HCT116 (cell line): ENCODE results near the gene ZBTB16. TPM values are rescaled to one million over a fixed set of nuclear protein-coding genes. Genes with fewer than 3 reads are reported as not detected.

Source experiments
- ATAC-seq: fragments of 200-7000 bp; cut with Tn5 transposase; 2 replicates; pipeline ENCODE4 v1.9.1; 2020; ENCODE audit warnings: mild to moderate bottlenecking, moderate library complexity
- BruUV-seq: library from RNA; stranded (reverse); fragments of 400-500 nt; replicated peaks from 2 replicates; lab custom pipeline; 2021; lab: Mats Ljungman, UMichigan
- CTCF ChIA-PET: fragments of 300-600 bp; sonication (Branson Sonifier 250); formaldehyde crosslinking; loops from one replicate; lab custom pipeline; 2021; ENCODE audit warnings: antibody characterized with exemption; lab: Charles Lee
- POLR2A ChIA-PET: fragments of 300-600, 350-600 bp; sonication (Branson Sonifier 250); formaldehyde crosslinking; loops from one replicate; lab custom pipeline; 2021; ENCODE audit warnings: antibody characterized with exemption; lab: Charles Lee
- RAD21 ChIA-PET, 2 experiments: fragments of 300-600 bp; sonication (Branson Sonifier 250); formaldehyde crosslinking; loops; one replicate each; lab custom pipeline; 2023; ENCODE audit warnings: low total read pairs in 2 of 2; ENCODE audit not compliant: uncharacterized antibody in 2 of 2, unreplicated experiment in 2 of 2, low non-redundant PET in 1 of 2; lab: Charles Lee
- DNase-seq: peaks from one replicate; pipeline ENCODE4 v3.0.0-alpha.2; 2010; ENCODE audit warnings: low read depth, low spot score
- H2AFZ ChIP-seq: fragments of 200-600 bp; shearing (Covaris generic), sonication (generic); 2 replicates; pipeline ENCODE4 v1.6.1; 2017; ENCODE audit warnings: low read depth, mixed run types, mixed read lengths, antibody characterized with exemption, low read length; ENCODE audit not compliant: poor library complexity, severe bottlenecking
- H3K27ac ChIP-seq: 2 replicates; pipeline ENCODE4 v1.5.1; 2012; ENCODE audit warnings: low read depth, low read length
- H3K27me3 ChIP-seq: fragments of 200-600 bp; sonication (generic); 2 replicates; pipeline ENCODE4 v1.6.1; 2016; ENCODE audit warnings: mixed run types, low read length, mixed read lengths; ENCODE audit not compliant: insufficient read depth
- H3K36me3 ChIP-seq, 2 experiments: fragments of 200-500 bp in 1 of 2; fragments of 200-600 bp in 1 of 2; sonication (Bioruptor generic) in 1 of 2; sonication (generic) in 1 of 2; 2 replicates each; pipeline versions ENCODE4 v1.5.1 to v1.6.1; 2014 to 2016; ENCODE audit warnings: low read length in 2 of 2, inconsistent platforms in 1 of 2, mixed read lengths in 1 of 2, mixed run types in 1 of 2; ENCODE audit not compliant: insufficient read depth in 2 of 2, control insufficient read depth in 1 of 2
- H3K4me1 ChIP-seq, 2 experiments: fragments of 200-600 bp in 1 of 2; sonication (generic) in 1 of 2; 2 replicates each; pipeline versions ENCODE4 v1.5.1 to v1.6.1; 2012 to 2017; ENCODE audit warnings: low read length in 2 of 2, inconsistent platforms in 1 of 2, mild to moderate bottlenecking in 1 of 2, mixed read lengths in 1 of 2, mixed run types in 1 of 2, moderate library complexity in 1 of 2; ENCODE audit not compliant: insufficient read depth in 2 of 2, control insufficient read depth in 1 of 2
- H3K4me2 ChIP-seq: fragments of 200-600 bp; sonication (generic); 2 replicates; pipeline ENCODE4 v1.6.1; 2017; ENCODE audit warnings: mixed run types, low read length, mixed read lengths
- H3K4me3 ChIP-seq, 2 experiments: fragments of 200-600 bp in 1 of 2; sonication (generic) in 1 of 2; replicated peaks in 1 of 2; 2 replicates each; pipeline ENCODE4 v1.5.1; 2011 to 2016; ENCODE audit warnings: low read length in 2 of 2, control low read depth in 1 of 2, low read depth in 1 of 2, mild to moderate bottlenecking in 1 of 2, mixed read lengths in 1 of 2, mixed run types in 1 of 2
- H3K79me2 ChIP-seq: fragments of 200-600 bp; sonication (generic); 2 replicates; pipeline ENCODE4 v1.6.1; 2017; ENCODE audit warnings: mild to moderate bottlenecking, mixed run types, low read length, moderate library complexity, mixed read lengths; ENCODE audit not compliant: insufficient read depth
- H3K9ac ChIP-seq: fragments of 200-600 bp; sonication (generic); 2 replicates; pipeline ENCODE4 v1.6.1; 2016; ENCODE audit warnings: low read length, mixed read lengths
- H3K9me2 ChIP-seq: fragments of 200-600 bp; sonication (generic), shearing (Covaris generic); 2 replicates; pipeline ENCODE4 v1.6.1; 2017; ENCODE audit warnings: mixed run types, mild to moderate bottlenecking, moderate library complexity; ENCODE audit not compliant: insufficient read depth
- H3K9me3 ChIP-seq, 2 experiments: fragments of 200-500 bp in 1 of 2; fragments of 200-600 bp in 1 of 2; sonication (Bioruptor generic) in 1 of 2; sonication (generic) in 1 of 2; 2 replicates each; pipeline ENCODE4 v1.6.1; 2014 to 2017; ENCODE audit warnings: low read length in 2 of 2, mixed read lengths in 2 of 2, inconsistent platforms in 1 of 2, low read depth in 1 of 2, mild to moderate bottlenecking in 1 of 2, mixed run types in 1 of 2, moderate library complexity in 1 of 2; ENCODE audit not compliant: control insufficient read depth in 1 of 2, insufficient read depth in 1 of 2
- H4K20me1 ChIP-seq: fragments of 200-600 bp; sonication (generic), shearing (Covaris generic); 2 replicates; pipeline ENCODE4 v1.6.1; 2017; ENCODE audit warnings: mixed run types, mild to moderate bottlenecking, moderate library complexity; ENCODE audit not compliant: insufficient read depth
- ATF3 ChIP-seq: IDR thresholded peaks from 2 replicates; pipeline ENCODE4 v1.6.1; 2012
- CBX3 ChIP-seq: IDR thresholded peaks from 2 replicates; pipeline ENCODE4 v1.6.1; 2012; ENCODE audit warnings: low read depth
- CEBPB ChIP-seq: IDR thresholded peaks from 2 replicates; pipeline ENCODE4 v1.6.1; 2012; ENCODE audit warnings: low read depth
- CTCF ChIP-seq, 3 experiments: fragments of 200-600 bp in 1 of 3; sonication (generic) in 1 of 3; IDR thresholded peaks in 2 of 3; conservative IDR thresholded peaks in 1 of 3; 2 replicates each; pipeline ENCODE4 v1.5.1; 2012 to 2017; ENCODE audit warnings: low read depth in 2 of 3, low read length in 2 of 3, antibody characterized with exemption in 1 of 3, borderline replicate concordance in 1 of 3, control low read depth in 1 of 3, mild to moderate bottlenecking in 1 of 3, mixed read lengths in 1 of 3, mixed run types in 1 of 3, moderate library complexity in 1 of 3; ENCODE audit not compliant: insufficient read depth in 1 of 3
- ELF1 ChIP-seq: IDR thresholded peaks from 2 replicates; pipeline ENCODE4 v1.6.1; 2012; ENCODE audit warnings: low read depth, borderline replicate concordance
- EZH2 ChIP-seq: fragments of 200-600 bp; sonication (generic); IDR thresholded peaks from 2 replicates; pipeline ENCODE4 v1.6.1; 2017; ENCODE audit warnings: antibody characterized with exemption, mixed run types
- EZH2phosphoT487 ChIP-seq: fragments of 200-600 bp; IDR thresholded peaks from 2 replicates; pipeline ENCODE4 v1.6.1; 2018; ENCODE audit warnings: antibody characterized with exemption, borderline replicate concordance
- POLR2A ChIP-seq: IDR thresholded peaks from 2 replicates; pipeline ENCODE4 v1.7.0; 2011; ENCODE audit warnings: borderline replicate concordance; ENCODE audit not compliant: insufficient read depth, insufficient read length; ENCODE audit errors: extremely low read depth
- POLR2AphosphoS5 ChIP-seq: IDR thresholded peaks from 2 replicates; pipeline ENCODE4 v1.6.1; 2011; ENCODE audit warnings: mild to moderate bottlenecking, low read depth, low read length, moderate library complexity
- RAD21 ChIP-seq: IDR thresholded peaks from 2 replicates; pipeline ENCODE4 v1.6.1; 2012; ENCODE audit warnings: low read depth, mild to moderate bottlenecking
- SIN3A ChIP-seq: IDR thresholded peaks from 2 replicates; pipeline ENCODE4 v1.6.1; 2012; ENCODE audit warnings: low read depth
- SP1 ChIP-seq: IDR thresholded peaks from 2 replicates; pipeline ENCODE4 v1.6.1; 2012; ENCODE audit warnings: low read depth
- SRF ChIP-seq: IDR thresholded peaks from 2 replicates; pipeline ENCODE4 v1.6.1; 2012; ENCODE audit warnings: low read depth
- TCF7L2 ChIP-seq: IDR thresholded peaks from 2 replicates; pipeline ENCODE4 v1.7.0; 2011; ENCODE audit warnings: borderline replicate concordance, inconsistent platforms; ENCODE audit not compliant: insufficient read depth, insufficient read length; ENCODE audit errors: extremely low read depth
- YY1 ChIP-seq: IDR thresholded peaks from 2 replicates; pipeline ENCODE4 v1.6.1; 2011; ENCODE audit warnings: low read length, low read depth, moderate library complexity, mild to moderate bottlenecking; ENCODE audit not compliant: insufficient replicate concordance; ENCODE audit errors: extremely low read depth
- ZBTB33 ChIP-seq: IDR thresholded peaks from 2 replicates; pipeline ENCODE4 v1.6.1; 2011; ENCODE audit warnings: mild to moderate bottlenecking, low read length, moderate library complexity; ENCODE audit not compliant: insufficient replicate concordance; ENCODE audit errors: extremely low read depth
- ZFX ChIP-seq: fragments of 450-650 bp; IDR thresholded peaks from 2 replicates; pipeline ENCODE4 v1.6.1; 2017
- intact Hi-C: fragments of 100-400 bp; cut with micrococcal nuclease; formaldehyde crosslinking; loops from 2 replicates; pipeline ENCODE4 v1.10.0; 2022
- total RNA-seq: library from RNA; stranded (reverse); gene quantifications from one replicate; pipeline ENCODE4 v1.2.1, GENCODE V29; 2021; ENCODE audit not compliant: unreplicated experiment
- TF ChIP-seq, protein P1 (sequence below): IDR thresholded peaks from 2 replicates; pipeline ENCODE4 v1.6.1; 2012; ENCODE audit warnings: low read depth

ZBTB16 gene
- total RNA-seq, 1 experiment from 2014 or later = 0.30 TPM

GRCh38 chr11:114090976-114091375, 31.5 kb downstream of the ZBTB16 start:
- peaks cover 20% of the 10 kb centered on the region for H3K27me3 ChIP-seq
- no peak overlapping the region for H3K4me3 ChIP-seq
- H3K27ac ChIP-seq = no peak overlapping the region
- H4K20me1 ChIP-seq = no peaks in the 10 kb centered on the region
- no peak overlapping the region for H3K4me2 ChIP-seq
- no peak for DNase-seq
- TF ChIP-seq SIN3A = no peak
- TF ChIP-seq ATF3 = no peak
- no peak for TF ChIP-seq ZBTB33
- no peak for TF ChIP-seq ZFX
- TF ChIP-seq TCF7L2 = no peak
- no peak for TF ChIP-seq EZH2
- no peak for TF ChIP-seq ELF1
- no peak for TF ChIP-seq POLR2A
- TF ChIP-seq YY1 = no peak
- TF ChIP-seq, protein P1, sequence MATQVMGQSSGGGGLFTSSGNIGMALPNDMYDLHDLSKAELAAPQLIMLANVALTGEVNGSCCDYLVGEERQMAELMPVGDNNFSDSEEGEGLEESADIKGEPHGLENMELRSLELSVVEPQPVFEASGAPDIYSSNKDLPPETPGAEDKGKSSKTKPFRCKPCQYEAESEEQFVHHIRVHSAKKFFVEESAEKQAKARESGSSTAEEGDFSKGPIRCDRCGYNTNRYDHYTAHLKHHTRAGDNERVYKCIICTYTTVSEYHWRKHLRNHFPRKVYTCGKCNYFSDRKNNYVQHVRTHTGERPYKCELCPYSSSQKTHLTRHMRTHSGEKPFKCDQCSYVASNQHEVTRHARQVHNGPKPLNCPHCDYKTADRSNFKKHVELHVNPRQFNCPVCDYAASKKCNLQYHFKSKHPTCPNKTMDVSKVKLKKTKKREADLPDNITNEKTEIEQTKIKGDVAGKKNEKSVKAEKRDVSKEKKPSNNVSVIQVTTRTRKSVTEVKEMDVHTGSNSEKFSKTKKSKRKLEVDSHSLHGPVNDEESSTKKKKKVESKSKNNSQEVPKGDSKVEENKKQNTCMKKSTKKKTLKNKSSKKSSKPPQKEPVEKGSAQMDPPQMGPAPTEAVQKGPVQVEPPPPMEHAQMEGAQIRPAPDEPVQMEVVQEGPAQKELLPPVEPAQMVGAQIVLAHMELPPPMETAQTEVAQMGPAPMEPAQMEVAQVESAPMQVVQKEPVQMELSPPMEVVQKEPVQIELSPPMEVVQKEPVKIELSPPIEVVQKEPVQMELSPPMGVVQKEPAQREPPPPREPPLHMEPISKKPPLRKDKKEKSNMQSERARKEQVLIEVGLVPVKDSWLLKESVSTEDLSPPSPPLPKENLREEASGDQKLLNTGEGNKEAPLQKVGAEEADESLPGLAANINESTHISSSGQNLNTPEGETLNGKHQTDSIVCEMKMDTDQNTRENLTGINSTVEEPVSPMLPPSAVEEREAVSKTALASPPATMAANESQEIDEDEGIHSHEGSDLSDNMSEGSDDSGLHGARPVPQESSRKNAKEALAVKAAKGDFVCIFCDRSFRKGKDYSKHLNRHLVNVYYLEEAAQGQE = no peak
- TF ChIP-seq RAD21 = no peak
- no peak for TF ChIP-seq POLR2AphosphoS5
- TF ChIP-seq CTCF (IDR thresholded peaks at IDR 0.05 in 2 of 3, conservative IDR thresholded peaks at IDR 0.05 in 1 of 3; ENCODE audit: borderline replicate concordance in 1 of 3, insufficient read depth in 1 of 3, low read depth in 2 of 3, low read length in 2 of 3) = no peak
- TF ChIP-seq SP1 = no peak
- TF ChIP-seq EZH2phosphoT487 = no peak
- no peak for TF ChIP-seq SRF
- TF ChIP-seq CEBPB = no peak
- TF ChIP-seq CBX3 = no peak
- TF ChIP-seq, all 23 proteins: peak for 0
- Histone ChIP-seq H3K9me3 (no peaks in the 10 kb centered on the region), H3K9ac (no peak overlapping the region), H3K36me3 (no peaks in the 10 kb centered on the region), H3K4me1 (no peaks in the 10 kb centered on the region), H3K79me2 (no peaks in the 10 kb centered on the region), H2AFZ (no peak overlapping the region), H3K9me2 (no peaks in the 10 kb centered on the region)
- ChIA-PET RAD21 (no interaction called here), POLR2A (no interaction called here), CTCF (no interaction called here)
- BruUV-seq = no TSS peak
- no peak for ATAC-seq
- intact Hi-C loops = no loop called here
